PFSK-1 (cell line): ENCODE results near the gene NPR3.

Experiments used
- POLR2AphosphoS5 ChIP-seq: IDR thresholded peaks from 2 replicates; pipeline ENCODE4 v1.6.1; 2012; ENCODE audit warnings: low read depth, mild to moderate bottlenecking, control low read depth, low read length, moderate library complexity
- REST ChIP-seq, 2 experiments: IDR thresholded peaks; 2 replicates each; pipeline versions ENCODE4 v1.6.1 to v1.8.0; 2011 to 2012; ENCODE audit warnings: low read depth in 2 of 2, low read length in 2 of 2, control low read depth in 1 of 2, inconsistent platforms in 1 of 2, mild to moderate bottlenecking in 1 of 2, moderate library complexity in 1 of 2; ENCODE audit not compliant: insufficient read depth in 1 of 2

GRCh38 chr5:32703957-32704356 lies 7.2 kb upstream of the NPR3 start:
- TF ChIP-seq POLR2AphosphoS5 (no peak), REST (IDR thresholded peaks at IDR 0.05; ENCODE audit: insufficient read depth in 1 of 2, low read depth in 2 of 2, low read length in 2 of 2) (no peak)
